LNCAP (cell line): Measurements from ENCODE around the gene PRKG1.

ENCODE experiments used
- TF ChIP-seq, protein P1 (sequence below): fragments of 450-650 bp; IDR thresholded peaks from 2 replicates; pipeline ENCODE4 v1.5.1; 2017; ENCODE audit warnings: mild to moderate bottlenecking

PRKG1 gene

DNA sequence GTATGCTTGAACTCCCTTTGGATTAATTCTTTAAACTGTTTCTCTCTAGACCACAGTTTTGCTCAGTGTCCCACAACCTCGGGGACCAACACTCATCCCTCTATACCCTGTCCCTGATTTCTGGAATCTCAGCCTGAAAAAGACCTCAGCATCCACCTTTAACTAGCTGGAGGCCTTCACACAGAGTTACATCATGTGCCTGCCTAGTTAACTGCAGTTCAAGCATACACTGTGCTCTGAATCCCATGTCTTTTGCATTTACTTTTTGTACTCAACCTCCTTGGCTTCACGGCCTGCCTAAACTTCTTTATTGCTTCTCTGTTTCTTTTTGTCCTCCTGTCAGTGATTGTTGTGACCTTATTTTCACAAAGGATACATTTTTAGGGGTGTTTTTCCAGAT lies 66.7 kb downstream of the PRKG1 start:
- TF ChIP-seq, protein P1, sequence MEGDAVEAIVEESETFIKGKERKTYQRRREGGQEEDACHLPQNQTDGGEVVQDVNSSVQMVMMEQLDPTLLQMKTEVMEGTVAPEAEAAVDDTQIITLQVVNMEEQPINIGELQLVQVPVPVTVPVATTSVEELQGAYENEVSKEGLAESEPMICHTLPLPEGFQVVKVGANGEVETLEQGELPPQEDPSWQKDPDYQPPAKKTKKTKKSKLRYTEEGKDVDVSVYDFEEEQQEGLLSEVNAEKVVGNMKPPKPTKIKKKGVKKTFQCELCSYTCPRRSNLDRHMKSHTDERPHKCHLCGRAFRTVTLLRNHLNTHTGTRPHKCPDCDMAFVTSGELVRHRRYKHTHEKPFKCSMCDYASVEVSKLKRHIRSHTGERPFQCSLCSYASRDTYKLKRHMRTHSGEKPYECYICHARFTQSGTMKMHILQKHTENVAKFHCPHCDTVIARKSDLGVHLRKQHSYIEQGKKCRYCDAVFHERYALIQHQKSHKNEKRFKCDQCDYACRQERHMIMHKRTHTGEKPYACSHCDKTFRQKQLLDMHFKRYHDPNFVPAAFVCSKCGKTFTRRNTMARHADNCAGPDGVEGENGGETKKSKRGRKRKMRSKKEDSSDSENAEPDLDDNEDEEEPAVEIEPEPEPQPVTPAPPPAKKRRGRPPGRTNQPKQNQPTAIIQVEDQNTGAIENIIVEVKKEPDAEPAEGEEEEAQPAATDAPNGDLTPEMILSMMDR: no peak

DNA sequence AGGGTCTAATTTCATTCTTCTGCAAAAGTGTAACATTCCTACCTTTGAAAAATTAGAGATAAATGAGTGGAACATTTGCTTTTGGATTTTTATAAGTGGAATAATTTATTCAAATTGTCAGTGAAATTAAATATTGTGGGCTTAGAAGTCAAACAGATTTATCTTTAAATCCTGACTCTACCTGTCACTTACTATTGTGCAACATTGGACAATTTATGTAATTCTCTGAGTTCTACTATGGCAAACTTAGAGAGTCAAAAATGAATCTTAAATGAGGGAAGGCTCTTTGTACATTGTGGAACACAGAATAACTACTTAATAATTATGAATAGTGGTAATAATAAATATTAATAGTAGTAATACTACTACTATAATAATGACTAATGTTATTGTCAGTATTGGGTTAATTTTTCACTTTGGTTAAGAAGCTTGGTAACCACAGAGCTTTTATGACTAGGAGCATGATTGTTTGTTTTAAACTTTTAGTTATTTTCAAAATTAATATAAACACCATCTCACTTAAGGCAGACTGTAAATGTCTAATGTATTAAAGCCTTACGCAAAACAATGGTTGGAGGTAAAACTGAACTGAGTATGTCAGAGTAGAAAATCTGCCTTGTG lies 70.0 kb downstream of the PRKG1 start:
- TF ChIP-seq, protein P1: no peak

DNA sequence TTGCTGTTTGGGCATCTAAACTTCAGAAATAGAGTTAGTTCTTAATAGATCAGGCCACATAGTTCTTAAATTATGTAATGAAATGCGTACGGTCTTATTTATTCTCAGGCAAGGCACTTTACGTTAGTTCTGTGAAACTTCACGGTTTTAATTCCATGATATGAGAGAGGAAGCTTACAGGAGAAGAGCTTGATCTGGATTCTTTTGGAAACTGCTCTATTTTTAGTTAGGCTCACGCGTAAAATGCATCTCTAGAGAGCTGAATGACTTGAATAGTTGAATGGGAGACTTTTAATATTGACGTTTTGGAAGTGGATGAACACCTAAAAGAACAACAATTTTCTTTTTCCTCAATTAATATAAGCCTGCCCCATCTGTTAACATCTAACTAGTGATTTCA lies 71.1 kb downstream of the PRKG1 start:
- TF ChIP-seq, protein P1: no peak

DNA sequence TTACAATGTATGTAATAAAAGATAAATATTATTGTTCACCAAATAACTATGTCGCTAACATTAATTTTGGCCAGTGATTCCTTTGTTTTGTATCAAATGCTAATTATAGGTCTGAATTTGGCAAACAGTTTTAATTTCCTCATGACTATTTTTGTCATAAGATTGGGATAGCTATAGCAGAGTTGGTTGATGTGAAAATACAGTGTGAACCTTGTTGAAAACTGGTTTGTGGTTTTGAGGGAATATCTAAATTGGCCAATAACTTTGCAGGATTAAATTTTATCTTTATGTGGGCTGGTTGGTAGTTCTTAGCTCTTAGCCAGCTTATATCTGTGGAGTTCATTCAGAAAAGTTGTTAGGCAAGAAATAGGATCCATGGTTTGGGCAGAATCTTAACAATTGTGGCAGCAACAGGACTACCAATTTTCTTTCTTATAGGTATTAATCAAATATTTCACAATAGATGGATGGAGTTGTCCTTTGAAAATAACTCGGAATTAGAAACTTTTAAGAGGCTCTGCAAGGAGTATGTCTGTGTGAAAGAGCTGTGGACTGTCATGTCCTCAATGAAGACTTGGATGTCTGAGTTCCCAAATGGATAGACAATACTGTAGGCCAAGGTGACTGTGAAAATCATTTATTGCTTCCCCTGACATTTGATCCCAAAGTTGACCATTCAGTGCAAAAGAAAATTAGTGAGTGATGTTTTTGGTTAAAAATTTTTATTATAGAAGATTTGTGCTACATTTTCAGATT lies 73.5 kb downstream of the PRKG1 start:
- TF ChIP-seq, protein P1: no peak

DNA sequence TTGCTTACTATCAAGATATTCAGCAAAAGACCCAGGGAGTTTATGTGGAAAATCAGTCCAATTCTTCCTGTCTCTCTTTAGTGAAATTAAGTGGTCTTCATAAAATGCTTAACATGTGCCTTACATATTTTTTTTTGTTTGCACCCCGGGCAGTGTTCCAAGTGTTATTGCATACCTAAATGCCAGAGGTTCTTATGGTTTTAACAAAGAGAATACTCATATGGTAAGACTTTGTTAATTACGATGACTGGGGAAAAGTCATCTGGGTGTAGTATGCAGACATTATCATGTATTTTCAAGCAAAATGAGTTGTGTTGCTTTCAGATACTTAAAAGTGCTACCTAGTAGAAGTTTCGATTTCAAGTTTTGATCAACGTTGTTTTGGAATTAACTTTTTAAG lies 82.6 kb downstream of the PRKG1 start:
- TF ChIP-seq, protein P1: no peak

DNA sequence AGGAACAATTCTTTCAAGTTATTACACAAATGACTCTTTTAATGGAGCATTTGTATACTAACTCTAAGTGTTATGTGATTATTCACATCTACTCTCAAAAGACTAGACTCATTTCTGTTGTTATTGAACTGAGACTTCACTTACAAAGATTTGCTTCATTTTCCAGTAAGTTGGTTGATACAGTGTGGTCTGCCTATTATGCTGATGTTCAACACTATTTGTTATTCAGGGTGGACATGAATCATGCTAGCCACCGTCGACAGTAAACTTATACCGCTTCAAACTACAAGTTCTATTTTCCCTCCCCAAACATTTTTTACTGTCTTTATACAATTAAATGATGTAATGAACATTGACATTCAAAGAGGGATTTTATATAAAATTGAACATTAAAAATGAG lies 84.5 kb downstream of the PRKG1 start:
- TF ChIP-seq, protein P1: no peak

DNA sequence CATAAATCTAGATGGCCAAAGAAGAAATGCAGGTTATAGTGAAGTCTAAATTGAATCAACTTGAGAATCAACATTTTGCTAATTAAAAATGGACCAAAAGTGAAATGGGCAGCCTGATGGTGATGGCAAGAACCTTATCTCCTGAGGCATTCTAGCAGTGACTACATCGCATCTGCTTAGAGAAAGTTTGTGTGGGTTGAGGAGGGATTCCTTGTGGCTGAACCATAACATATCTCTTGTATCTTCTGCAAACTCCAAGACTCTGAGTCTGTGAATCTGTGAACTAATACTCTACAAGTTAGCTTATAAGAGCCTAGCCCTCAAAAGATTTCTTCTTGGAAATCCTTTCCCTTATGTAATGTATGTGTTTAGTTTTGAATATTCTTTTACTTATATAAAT lies 85.6 kb downstream of the PRKG1 start:
- TF ChIP-seq, protein P1: no peak
